HG03342 (cell line): ENCODE measurements around the gene GNA15.

Experiments
- ATAC-seq: cut with Tn5 transposase; IDR thresholded peaks from one replicate; pipeline ENCODE4 v1.9.1; 2021; ENCODE audit warnings: mild to moderate bottlenecking, moderate library complexity; ENCODE audit not compliant: unreplicated experiment

GNA15 gene

GRCh38 chr19:3105641-3106508, 30.0 kb upstream of the GNA15 start:
- ATAC-seq = no peak

GRCh38 chr19:3106509-3107141, 29.2 kb upstream of the GNA15 start:
- ATAC-seq = no peak

- no peak for ATAC-seq
Observed at GRCh38 chr19:3107658-3108057, 28.2 kb upstream of the GNA15 start.

GRCh38 chr19:3108775-3109174, 27.1 kb upstream of the GNA15 start:
- ATAC-seq = no peak

GRCh38 chr19:3109491-3109890, 26.3 kb upstream of the GNA15 start:
- no peak for ATAC-seq

GRCh38 chr19:3110126-3110825, 25.6 kb upstream of the GNA15 start:
- no peak for ATAC-seq

- ATAC-seq = no peak
Observed at GRCh38 chr19:3111586-3112247, 24.1 kb upstream of the GNA15 start.

GRCh38 chr19:3112375-3113099, 23.3 kb upstream of the GNA15 start:
- ATAC-seq = no peak

GRCh38 chr19:3113100-3114017, 22.5 kb upstream of the GNA15 start:
- no peak for ATAC-seq

- ATAC-seq = no peak
Observed at GRCh38 chr19:3114018-3114726, 21.7 kb upstream of the GNA15 start.

GRCh38 chr19:3114811-3115210, 21.0 kb upstream of the GNA15 start:
- ATAC-seq = no peak

GRCh38 chr19:3115411-3115810, 20.4 kb upstream of the GNA15 start:
- no peak for ATAC-seq

- no peak for ATAC-seq
Observed at GRCh38 chr19:3115916-3116602, 19.8 kb upstream of the GNA15 start.

GRCh38 chr19:3116621-3117020, 19.2 kb upstream of the GNA15 start:
- ATAC-seq = no peak

- no peak for ATAC-seq
Observed at GRCh38 chr19:3117716-3118115, 18.1 kb upstream of the GNA15 start.

- no peak for ATAC-seq
Observed at GRCh38 chr19:3118232-3119070, 17.4 kb upstream of the GNA15 start.

- ATAC-seq = no peak
Observed at GRCh38 chr19:3119071-3119595, 16.7 kb upstream of the GNA15 start.
